GM03348 (cell line): Measurements from ENCODE around the gene PRDX5.

Experiments
- DNase-seq: peaks from one replicate; pipeline ENCODE4 v3.0.0; 2012; ENCODE audit warnings: low spot score

Gene PRDX5

DNA sequence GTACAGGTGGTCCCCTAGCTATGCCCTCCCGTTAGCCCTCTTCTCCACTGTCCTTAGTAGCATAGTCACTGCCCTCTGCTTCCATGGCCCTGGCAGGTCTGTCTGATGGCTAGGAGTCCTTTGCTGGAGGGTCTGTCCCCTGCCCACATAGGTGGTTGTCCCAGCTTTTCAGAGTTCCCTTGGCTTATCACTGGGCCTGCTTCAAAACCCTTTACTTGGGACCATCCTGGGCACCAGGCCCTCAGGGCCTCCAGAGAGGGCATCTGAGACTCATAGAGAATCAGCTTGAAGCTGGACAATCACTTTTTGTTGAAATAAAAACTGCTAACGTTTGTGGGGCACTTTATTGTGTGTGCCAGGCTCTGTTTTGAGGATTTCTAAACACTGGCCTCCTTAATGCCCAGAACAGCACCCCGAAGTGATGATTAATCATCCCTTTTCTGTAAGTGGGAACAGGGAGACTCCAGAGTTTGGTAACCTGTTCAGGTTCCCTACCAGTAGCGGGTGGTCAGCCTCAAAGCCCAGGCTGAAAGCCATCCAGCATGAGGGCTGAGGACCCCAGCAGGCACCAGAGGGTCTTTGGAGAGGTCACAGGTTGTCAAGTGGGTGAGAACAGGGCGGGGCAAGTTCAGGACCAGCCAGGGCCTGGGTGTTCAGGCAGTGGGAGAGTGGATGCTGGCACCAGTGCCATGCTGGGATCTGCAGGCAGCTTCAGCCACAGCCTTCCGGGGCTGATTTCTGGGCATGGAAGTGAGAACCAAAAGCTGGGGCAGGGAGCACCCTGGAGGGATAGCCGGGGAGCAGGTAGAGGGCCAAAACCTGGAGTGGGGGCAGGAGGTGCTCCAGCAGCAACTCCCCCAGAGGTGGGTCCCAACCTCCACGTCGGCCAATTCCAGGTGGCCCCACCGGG lies 27.3 kb upstream of the PRDX5 start:
- no peak for DNase-seq

DNA sequence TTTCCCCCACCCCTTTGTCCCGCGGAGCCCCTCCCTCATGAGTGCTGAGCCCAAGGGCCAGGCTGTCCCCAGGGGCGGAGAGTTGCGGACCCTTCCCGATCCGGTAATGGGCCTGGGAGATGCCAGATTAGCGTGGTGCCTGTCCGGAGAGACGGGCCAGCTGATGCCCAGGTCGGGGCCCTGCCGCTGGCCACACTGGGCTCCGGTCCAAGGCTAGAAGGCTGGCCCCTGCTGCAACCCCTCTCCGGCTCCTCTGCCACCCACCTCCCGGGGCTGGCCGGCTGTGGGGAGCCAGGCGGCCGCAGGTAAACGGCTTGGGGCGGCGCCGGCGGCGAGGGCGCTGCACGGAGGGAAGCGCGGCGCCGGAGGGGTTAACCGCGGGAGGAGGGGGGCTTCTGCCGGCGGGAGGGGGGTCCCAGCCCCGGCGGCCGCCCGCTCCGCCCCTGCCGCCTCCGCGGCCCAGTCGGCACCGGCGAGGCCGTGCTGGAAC lies 26.6 kb upstream of the PRDX5 start, which contains the start of gene KCNK4:
TSS of gene KCNK4 (plus strand) at position 41 of the 490 bp plus-strand sequence. CDS start 1,717 bp downstream, outside the sequence.
- DNase-seq, result no peak

DNA sequence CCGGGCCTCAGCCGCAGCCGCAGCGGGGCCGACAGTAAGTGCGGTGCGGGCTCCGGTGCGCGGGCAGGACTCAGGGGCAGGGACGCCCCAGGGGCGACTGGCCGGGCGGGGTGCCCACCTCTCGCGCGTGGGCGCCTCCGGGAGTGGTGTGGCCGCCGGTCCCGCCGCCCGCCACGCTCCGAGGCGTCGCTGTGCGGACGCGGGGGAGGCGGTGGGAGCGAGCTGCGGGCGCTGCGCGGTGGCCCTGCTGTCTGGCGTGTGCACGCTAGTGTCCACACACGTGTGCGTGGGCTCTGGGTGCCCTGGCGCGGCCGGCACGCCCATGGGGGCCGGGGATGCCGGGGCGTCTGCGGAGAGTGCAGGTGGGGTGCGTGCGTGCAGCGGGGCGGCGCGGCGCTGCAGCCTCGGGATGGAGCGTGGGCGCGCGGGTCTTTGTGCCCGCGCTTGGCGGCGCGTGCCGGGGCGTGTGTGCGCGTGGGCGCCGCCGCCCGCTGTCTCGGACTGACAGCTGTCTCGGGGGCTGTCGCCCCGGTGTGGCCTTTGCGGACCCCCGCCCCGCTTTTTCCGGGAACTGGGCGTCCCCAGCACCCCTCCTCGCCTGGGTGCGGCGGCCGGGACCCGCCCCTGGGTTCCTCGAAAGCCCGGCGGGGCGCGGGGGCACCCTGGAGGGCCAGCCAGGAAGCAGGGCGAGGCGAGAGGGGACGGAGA lies 26.0 kb upstream of the PRDX5 start:
- no peak for DNase-seq

DNA sequence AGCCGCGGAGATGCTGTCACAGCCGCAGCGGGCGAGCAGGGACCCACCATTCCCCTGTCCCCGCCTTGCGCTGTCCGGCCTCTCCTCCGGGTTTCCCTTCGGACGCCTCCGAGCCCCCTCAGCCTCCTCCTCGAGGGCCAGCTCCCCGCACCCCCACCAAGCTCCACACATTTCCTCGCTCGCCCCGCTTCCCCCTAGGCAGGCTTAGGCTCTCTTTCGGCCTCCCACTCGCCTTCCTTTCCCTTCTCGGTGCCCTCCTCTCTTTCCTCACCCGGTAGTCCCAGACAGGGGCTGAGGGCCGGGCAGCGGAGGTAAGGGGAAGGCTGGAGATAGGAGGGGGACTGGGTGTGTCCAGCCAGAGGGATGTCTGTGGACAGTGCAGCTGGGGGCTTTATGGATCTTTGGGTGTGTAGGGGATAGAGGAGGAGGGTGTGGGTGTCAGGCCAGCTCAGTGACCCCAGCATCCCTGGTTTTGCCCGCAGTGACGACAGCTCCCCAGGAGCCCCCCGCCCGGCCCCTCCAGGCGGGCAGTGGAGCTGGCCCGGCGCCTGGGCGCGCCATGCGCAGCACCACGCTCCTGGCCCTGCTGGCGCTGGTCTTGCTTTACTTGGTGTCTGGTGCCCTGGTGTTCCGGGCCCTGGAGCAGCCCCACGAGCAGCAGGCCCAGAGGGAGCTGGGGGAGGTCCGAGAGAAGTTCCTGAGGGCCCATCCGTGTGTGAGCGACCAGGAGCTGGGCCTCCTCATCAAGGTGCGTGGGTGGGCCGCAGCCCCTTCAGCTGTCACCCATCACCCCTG lies 25.3 kb upstream of the PRDX5 start:
- no peak for DNase-seq

DNA sequence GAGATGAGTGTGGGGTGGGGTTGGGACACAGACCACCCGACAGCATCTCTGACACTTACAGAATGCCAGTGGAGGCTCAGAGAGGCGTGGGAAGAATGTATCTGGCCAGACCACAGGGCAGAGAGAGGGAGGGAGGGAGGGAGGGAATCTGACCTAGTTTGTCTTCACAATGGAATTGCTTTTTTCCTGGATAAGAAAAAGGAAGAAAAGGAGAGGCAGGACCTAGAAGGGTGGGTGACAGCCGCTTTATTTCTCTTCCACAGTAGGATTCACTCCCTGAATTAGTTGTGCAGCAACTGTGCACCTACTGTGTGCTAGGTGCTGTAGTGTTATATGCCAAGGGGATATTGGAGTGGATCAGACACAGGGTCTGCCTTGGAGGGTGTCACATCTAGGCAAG lies 23.1 kb upstream of the PRDX5 start:
- DNase-seq, result peak; percentile 43

DNA sequence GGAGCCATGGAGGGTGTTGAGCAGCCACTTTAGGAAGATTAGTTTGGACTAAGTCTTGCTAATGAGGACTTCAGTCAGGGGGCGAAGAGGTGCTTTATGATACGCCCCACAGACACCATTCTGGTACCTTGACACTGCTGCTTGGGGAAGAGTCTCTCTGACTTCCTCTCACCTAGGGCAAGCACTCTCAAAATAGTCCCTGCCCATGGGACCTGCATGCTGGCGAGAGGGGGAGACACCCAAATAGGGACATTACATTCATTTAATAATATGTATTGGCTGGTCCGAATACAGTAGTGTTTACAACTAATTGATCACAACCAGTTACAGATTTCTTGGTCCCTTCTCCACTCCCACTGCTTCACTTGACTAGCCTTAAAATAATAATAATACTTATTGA lies 22.2 kb upstream of the PRDX5 start:
- no peak for DNase-seq

DNA sequence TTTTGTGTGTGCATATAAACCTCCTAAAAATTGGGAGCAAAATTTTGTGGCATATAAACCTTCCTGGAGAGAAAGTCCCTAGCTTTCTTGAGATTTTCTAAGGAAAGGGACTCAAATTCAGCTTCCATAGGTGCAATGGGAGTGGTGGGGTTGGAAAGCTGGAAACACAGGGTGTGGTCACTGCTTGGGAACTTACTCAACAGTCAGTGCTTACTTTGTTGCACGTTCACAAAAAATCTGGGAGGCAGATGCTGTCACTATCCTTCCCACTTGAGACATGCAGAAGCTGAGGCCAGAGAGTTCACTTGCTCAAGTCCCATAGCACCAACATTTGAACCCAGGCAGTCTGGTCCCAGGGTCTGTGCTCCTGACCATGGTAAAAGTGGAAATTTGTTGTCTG lies 21.7 kb upstream of the PRDX5 start:
- DNase-seq, result no peak

DNA sequence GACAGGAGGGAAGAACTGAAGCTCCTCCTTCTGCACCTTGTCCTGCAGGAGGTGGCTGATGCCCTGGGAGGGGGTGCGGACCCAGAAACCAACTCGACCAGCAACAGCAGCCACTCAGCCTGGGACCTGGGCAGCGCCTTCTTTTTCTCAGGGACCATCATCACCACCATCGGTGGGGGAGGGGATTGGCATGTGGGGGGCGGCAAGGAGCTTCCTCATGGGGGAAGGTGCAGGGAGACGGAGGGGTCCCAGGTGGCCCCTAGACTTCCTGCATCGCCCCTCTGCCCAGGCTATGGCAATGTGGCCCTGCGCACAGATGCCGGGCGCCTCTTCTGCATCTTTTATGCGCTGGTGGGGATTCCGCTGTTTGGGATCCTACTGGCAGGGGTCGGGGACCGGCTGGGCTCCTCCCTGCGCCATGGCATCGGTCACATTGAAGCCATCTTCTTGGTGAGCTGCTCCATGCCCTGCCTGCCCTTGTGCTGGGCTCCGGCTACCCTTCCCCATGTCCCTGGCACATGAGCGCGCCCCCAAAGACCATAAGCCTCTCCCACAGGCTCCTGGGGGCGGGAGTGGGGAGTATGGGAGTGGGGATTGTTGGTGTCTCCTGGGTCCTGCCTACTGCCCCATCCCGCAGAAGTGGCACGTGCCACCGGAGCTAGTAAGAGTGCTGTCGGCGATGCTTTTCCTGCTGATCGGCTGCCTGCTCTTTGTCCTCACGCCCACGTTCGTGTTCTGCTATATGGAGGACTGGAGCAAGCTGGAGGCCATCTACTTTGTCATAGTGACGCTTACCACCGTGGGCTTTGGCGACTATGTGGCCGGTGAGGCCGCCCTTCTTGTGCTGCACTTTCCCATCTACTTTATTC lies 20.9 kb upstream of the PRDX5 start:
- no peak for DNase-seq

DNA sequence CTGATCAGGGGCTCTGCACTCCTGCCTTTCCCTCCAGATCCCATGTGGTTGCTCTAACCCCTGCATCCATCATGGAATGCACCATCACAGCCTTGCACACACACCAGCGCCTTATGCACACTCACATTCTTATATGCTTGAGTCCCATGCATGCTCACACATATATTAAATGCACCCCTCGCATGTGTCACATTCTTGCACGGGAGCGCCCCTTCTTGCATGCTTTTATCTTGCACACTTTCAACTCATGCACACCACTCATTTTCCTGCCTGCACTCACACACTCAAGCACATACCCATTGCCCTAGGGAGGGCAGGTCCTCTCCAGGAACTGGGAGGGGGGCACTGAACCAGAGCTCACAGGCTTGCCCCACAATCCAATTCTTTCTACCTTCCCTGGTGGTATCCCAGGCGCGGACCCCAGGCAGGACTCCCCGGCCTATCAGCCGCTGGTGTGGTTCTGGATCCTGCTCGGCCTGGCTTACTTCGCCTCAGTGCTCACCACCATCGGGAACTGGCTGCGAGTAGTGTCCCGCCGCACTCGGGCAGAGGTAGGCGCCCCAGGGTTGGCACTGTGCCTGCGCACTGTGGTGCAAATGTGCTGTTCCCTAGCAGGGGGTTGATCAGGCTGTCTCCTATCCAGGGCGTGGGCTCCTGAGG lies 20.1 kb upstream of the PRDX5 start:
- DNase-seq, result no peak

DNA sequence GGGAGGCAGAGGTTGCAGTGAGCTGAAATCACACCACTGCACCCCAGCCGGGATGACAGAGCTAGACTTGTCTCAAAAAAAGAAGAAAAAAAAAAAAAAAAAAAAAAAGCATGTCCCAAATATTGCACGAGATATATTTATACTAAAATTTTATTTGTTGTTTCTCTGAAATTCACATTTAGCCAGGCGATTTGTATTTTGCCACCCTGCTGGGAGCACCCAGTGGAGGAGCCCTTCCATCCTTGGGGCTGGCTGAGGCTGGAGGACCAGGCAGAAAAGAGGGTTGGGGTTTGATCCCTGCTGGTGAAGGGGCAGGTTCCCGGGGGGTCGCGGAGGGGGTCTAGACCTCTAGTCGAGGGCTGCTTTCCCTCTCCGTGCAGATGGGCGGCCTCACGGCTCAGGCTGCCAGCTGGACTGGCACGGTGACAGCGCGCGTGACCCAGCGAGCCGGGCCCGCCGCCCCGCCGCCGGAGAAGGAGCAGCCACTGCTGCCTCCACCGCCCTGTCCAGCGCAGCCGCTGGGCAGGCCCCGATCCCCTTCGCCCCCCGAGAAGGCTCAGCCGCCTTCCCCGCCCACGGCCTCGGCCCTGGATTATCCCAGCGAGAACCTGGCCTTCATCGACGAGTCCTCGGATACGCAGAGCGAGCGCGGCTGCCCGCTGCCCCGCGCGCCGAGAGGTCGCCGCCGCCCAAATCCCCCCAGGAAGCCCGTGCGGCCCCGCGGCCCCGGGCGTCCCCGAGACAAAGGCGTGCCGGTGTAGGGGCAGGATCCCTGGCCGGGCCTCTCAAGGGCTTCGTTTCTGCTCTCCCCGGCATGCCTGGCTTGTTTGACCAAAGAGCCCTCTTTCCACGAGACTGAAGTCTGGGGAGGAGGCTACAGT lies 18.7 kb upstream of the PRDX5 start:
- peak; percentile 58 for DNase-seq

DNA sequence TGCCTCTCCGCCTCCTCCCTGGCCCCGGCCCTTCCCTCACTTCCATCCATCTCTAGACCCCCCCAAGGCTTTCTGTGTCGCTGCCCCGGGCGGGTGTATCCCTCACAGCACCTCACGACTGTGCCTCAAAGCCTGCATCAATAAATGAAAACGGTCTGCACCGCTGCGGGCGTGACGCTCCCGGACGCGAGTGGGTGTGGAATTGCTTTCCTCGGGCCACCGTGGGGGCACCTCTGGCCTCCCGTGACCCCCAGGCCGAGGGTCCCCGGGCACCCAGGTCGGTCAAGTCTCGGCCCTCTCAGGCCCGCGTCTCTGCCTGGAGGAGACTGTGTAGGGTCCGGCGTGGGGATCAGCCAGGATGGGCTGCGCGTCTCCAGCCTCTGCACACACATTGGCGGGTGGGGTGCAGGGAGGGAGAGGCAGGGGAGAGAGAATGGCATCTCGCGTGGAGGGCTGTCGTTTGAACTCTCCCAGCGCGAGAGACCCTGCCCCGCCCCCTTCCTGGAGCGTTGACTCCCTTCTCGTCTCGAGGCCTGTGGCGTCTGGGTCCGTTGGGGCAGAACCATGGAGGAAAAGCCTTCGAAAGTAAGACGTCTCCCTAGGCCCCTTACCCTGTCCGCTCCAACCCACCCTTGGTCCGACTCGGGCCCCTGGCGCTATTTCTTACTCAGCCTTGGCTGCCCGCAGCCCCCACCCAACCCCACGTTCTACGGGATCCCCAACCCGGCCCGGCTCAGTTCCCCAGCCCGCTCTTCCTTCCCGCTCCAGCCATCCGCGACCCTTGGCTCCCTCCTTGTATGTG lies 17.9 kb upstream of the PRDX5 start, which contains the start of gene CATSPERZ:
TSS of gene CATSPERZ (plus strand) at position 512 of the 802 bp plus-strand sequence. CDS start at position 565, 53 bp downstream.
- no peak for DNase-seq

DNA sequence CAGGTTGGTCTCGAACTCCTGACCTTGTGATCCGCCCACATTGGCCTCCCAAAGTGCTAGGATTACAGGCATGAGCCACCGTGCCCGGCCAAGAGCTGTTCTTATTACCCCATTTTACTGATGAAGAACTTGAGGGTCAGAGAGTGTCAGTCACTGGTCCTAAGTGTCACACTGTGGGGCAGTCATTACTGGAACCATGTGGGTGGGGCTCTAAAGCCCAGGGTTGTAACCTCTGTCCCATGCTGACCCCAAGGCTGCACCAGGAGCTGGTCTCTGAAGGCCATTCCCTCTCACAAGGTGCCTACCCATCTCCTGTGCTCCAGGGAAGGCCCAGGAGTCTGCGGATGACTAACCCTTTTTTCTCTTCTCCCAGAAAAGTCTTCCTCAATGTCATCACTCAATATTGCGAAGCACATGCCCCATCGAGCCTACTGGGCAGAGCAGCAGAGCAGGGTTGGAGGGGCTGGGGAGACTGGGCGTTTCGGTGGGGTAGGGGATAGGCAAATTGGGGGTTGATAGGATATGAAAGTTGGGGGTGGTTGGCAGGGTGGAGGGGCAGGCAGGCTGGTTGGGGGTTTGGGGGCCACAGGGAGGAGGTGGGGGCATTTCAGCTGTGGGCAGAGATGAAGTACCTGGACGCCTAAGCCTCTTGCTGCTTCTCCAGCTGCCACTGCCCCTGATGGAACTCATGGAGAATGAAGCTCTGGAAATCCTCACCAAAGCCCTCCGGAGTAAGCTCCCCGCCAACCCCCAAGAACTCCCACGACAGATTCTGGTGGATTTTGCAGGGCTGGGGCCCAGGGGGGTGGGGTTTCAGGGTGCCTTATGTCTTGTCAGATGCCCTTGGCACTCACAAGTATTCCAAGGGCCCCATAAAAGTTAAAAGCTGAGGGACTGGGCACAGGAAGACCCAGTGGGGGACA lies 14.6 kb upstream of the PRDX5 start:
- DNase-seq, result no peak

DNA sequence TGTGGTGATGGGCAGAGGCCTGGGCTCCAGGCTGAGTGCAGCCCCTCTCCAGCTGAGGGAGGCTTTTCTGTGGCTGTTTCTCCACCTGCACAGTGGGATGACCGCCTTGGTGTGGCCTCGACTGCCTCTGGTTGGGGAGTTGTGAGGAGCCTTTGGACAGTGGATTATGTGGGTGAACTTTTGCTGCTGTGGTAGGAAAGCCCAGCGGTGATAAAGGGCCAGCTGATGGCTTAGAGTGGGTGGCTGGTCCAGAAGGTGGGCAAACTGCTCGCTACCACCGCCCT lies 13.9 kb upstream of the PRDX5 start:
- no peak for DNase-seq

DNA sequence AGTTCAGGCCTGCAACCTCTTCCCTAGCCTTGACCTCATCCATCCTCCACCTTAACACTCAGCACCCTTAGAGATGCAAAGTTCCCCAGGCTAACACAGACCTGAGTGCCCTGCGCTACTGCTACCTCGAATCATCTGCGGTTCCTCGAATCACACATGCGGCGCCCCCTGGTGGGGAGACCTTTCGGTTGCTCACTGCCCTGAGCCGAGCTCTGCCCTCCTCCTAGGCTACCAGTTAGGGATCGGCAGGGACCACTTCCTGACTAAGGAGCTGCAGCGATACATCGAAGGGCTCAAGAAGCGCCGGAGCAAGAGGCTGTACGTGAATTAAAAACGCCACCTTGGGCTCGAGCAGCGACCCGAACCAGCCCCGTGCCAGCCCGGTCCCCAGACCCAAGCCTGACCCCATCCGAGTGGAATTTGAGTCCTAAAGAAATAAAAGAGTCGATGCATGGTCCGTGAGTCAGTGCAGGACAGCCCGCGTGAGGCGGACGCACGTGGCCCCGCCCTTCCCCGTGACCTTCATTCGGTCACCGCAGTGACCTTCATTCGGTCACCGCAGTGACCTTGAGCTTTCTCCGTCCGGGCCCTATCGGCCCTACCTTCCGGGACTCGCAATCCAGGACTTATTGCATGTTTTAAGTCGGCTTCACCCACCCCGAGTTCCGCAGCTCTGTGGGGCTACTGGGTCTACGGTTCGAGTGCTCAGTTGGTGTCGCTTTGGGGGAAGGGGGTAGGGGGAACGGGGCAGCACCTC lies 13.4 kb upstream of the PRDX5 start:
- peak; percentile 87 for DNase-seq

DNA sequence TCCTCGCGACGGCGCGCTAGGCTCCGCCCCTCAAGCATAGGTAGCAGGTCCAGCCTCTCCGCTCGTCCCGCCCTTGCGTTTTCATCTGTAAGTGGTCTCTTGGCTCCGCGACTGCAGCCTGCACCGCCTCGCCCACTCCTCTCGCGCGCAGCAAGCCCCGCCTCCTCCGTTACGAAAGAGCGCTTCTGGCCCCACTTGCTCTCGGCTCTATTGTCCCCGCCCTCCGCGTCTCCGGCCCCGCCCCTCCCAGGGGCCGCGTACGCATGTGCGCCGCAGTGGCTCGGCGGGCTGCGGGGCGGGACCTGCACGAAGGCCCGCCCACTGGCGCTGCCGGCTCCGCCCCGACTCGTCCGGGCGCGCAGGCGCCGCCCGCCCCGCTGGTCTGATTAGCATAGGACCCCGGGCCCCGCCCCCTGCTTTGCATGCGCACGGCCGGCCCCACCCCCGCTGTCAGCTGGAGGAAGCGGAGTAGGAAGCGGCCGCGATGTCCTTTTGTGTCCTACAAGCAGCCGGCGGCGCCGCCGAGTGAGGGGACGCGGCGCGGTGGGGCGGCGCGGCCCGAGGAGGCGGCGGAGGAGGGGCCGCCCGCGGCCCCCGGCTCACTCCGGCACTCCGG lies 12.7 kb upstream of the PRDX5 start, which contains the start of gene ESRRA:
TSS of gene ESRRA (plus strand) at position 450 of the 616 bp plus-strand sequence. CDS start 1,656 bp downstream, outside the sequence.
- DNase-seq, result peak; percentile 100
